ENCODE measurements around the gene NEBL.

DNA sequence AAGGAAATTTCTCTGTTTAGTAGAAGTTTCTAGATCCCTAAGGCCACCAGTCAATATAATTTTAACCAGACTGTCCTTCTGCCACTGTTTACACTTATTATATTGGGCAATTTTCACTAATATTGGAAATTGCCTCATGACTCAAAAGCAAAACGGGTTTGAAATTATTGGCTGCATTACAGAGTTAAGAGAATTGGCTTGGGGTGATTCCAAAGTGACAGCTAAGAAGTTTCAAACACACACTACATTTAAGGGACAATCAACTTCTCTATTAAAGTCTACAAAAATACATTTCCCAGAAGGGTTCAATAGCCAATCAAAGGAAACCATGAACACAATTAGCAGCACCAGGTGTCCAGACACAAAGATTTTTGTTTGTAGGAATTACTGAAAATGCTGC lies 111.9 kb downstream of the NEBL start:
- TF ChIP-seq, protein P1, sequence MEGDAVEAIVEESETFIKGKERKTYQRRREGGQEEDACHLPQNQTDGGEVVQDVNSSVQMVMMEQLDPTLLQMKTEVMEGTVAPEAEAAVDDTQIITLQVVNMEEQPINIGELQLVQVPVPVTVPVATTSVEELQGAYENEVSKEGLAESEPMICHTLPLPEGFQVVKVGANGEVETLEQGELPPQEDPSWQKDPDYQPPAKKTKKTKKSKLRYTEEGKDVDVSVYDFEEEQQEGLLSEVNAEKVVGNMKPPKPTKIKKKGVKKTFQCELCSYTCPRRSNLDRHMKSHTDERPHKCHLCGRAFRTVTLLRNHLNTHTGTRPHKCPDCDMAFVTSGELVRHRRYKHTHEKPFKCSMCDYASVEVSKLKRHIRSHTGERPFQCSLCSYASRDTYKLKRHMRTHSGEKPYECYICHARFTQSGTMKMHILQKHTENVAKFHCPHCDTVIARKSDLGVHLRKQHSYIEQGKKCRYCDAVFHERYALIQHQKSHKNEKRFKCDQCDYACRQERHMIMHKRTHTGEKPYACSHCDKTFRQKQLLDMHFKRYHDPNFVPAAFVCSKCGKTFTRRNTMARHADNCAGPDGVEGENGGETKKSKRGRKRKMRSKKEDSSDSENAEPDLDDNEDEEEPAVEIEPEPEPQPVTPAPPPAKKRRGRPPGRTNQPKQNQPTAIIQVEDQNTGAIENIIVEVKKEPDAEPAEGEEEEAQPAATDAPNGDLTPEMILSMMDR (conservative IDR thresholded peaks at IDR 0.05; ENCODE audit: low read depth in 2 of 2), result no peak
- no peak for TF ChIP-seq ZNF331 (CRISPR knock-in tag; IDR thresholded peaks at IDR 0.05; ENCODE audit: low read depth)
- TF ChIP-seq POLR2AphosphoS5 (IDR thresholded peaks at IDR 0.05; ENCODE audit: low read depth), result no peak
- TF ChIP-seq REST (IDR thresholded peaks at IDR 0.05; ENCODE audit: unreplicated experiment), result no peak
- TF ChIP-seq EZH2 (IDR thresholded peaks at IDR 0.05; ENCODE audit: low read depth, unreplicated experiment), result no peak
- TF ChIP-seq CREB1 (CRISPR knock-in tag; IDR thresholded peaks at IDR 0.05; ENCODE audit: low read depth), result no peak
- no peak for TF ChIP-seq EZH2phosphoT487 (IDR thresholded peaks at IDR 0.05; ENCODE audit: unreplicated experiment)
- TF ChIP-seq, protein P2, sequence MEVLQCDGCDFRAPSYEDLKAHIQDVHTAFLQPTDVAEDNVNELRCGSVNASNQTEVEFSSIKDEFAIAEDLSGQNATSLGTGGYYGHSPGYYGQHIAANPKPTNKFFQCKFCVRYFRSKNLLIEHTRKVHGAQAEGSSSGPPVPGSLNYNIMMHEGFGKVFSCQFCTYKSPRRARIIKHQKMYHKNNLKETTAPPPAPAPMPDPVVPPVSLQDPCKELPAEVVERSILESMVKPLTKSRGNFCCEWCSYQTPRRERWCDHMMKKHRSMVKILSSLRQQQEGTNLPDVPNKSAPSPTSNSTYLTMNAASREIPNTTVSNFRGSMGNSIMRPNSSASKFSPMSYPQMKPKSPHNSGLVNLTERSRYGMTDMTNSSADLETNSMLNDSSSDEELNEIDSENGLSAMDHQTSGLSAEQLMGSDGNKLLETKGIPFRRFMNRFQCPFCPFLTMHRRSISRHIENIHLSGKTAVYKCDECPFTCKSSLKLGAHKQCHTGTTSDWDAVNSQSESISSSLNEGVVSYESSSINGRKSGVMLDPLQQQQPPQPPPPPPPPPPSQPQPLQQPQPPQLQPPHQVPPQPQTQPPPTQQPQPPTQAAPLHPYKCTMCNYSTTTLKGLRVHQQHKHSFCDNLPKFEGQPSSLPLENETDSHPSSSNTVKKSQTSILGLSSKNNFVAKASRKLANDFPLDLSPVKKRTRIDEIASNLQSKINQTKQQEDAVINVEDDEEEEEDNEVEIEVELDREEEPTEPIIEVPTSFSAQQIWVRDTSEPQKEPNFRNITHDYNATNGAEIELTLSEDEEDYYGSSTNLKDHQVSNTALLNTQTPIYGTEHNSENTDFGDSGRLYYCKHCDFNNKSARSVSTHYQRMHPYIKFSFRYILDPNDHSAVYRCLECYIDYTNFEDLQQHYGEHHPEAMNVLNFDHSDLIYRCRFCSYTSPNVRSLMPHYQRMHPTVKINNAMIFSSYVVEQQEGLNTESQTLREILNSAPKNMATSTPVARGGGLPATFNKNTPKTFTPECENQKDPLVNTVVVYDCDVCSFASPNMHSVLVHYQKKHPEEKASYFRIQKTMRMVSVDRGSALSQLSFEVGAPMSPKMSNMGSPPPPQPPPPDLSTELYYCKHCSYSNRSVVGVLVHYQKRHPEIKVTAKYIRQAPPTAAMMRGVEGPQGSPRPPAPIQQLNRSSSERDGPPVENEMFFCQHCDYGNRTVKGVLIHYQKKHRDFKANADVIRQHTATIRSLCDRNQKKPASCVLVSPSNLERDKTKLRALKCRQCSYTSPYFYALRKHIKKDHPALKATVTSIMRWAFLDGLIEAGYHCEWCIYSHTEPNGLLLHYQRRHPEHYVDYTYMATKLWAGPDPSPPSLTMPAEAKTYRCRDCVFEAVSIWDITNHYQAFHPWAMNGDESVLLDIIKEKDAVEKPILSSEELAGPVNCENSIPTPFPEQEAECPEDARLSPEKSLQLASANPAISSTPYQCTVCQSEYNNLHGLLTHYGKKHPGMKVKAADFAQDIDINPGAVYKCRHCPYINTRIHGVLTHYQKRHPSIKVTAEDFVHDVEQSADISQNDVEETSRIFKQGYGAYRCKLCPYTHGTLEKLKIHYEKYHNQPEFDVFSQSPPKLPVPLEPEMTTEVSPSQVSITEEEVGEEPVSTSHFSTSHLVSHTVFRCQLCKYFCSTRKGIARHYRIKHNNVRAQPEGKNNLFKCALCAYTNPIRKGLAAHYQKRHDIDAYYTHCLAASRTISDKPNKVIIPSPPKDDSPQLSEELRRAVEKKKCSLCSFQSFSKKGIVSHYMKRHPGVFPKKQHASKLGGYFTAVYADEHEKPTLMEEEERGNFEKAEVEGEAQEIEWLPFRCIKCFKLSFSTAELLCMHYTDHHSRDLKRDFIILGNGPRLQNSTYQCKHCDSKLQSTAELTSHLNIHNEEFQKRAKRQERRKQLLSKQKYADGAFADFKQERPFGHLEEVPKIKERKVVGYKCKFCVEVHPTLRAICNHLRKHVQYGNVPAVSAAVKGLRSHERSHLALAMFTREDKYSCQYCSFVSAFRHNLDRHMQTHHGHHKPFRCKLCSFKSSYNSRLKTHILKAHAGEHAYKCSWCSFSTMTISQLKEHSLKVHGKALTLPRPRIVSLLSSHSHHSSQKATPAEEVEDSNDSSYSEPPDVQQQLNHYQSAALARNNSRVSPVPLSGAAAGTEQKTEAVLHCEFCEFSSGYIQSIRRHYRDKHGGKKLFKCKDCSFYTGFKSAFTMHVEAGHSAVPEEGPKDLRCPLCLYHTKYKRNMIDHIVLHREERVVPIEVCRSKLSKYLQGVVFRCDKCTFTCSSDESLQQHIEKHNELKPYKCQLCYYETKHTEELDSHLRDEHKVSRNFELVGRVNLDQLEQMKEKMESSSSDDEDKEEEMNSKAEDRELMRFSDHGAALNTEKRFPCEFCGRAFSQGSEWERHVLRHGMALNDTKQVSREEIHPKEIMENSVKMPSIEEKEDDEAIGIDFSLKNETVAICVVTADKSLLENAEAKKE (CRISPR knock-in tag; IDR thresholded peaks at IDR 0.05), result no peak
- TF ChIP-seq ZNF114 (CRISPR knock-in tag; IDR thresholded peaks at IDR 0.05), result no peak
- no peak for TF ChIP-seq NANOG (IDR thresholded peaks at IDR 0.05; ENCODE audit: borderline replicate concordance)
- no peak for TF ChIP-seq ETS1 (IDR thresholded peaks at IDR 0.05)
- no peak for TF ChIP-seq JUNB (IDR thresholded peaks at IDR 0.05; ENCODE audit: unreplicated experiment)
- no peak for TF ChIP-seq STAT1 (IDR thresholded peaks at IDR 0.05; ENCODE audit: unreplicated experiment)

Data from GM23338 (cell line).